Psoas muscle (tissue), 8 donors: ENCODE results near the gene AGR3. TPM values are rescaled to one million over a fixed set of nuclear protein-coding genes. Genes with fewer than 3 reads are reported as not detected.

ENCODE experiments used
- ATAC-seq, 4 donors: fragments of 200-7000 bp; cut with Tn5 transposase; one replicate each; pipeline ENCODE4 v1.9.1; 2020; ENCODE audit warnings: moderate library complexity in 3 of 4, mild to moderate bottlenecking in 2 of 4
- DNase-seq, 2 donors: peaks; one replicate each; pipeline ENCODE4 v3.0.0-alpha.2; 2020
- H3K27ac ChIP-seq: fragments of 200-600 bp; one replicate; pipeline ENCODE4 v1.8.0; 2022
- H3K27me3 ChIP-seq, 3 donors: fragments of 200-600 bp in 1 of 3; one replicate each; pipeline versions ENCODE4 v1.6.1 to v1.8.0; 2013 to 2022; ENCODE audit warnings: low read length in 2 of 3, mild to moderate bottlenecking in 2 of 3, moderate library complexity in 1 of 3; ENCODE audit not compliant: insufficient read depth in 3 of 3
- H3K36me3 ChIP-seq, 2 donors: fragments of 200-600 bp in 1 of 2; one replicate each; pipeline versions ENCODE4 v1.6.1 to v1.8.0; 2013 to 2022; ENCODE audit warnings: low read depth in 1 of 2, mild to moderate bottlenecking in 1 of 2, moderate library complexity in 1 of 2; ENCODE audit not compliant: insufficient read depth in 1 of 2
- H3K4me1 ChIP-seq: fragments of 200-600 bp; one replicate; pipeline ENCODE4 v1.8.0; 2022
- H3K4me3 ChIP-seq: fragments of 200-600 bp; one replicate; pipeline ENCODE4 v1.8.0; 2022; ENCODE audit warnings: mild to moderate bottlenecking
- H3K9me3 ChIP-seq: fragments of 200-600 bp; one replicate; pipeline ENCODE4 v1.8.0; 2022
- WGBS, 3 donors: extraction: QIAGEN DNeasy Blood & Tissue Kit; methylation state at CpG; one replicate each; pipeline versions ENCODE4 v1.1.6 to v1.1.7; 2013; 5-methylcytosine and 5-hydroxymethylcytosine counted together
- intact Hi-C, 2 donors: fragments of 100-400 bp; cut with DNase I; formaldehyde crosslinking; loops; one replicate each; pipeline versions ENCODE4 v1.11.0 to v1.14.2; 2022
- polyA plus RNA-seq, 3 donors: library from polyadenylated mRNA; stranded (reverse); fragments of 200-250 nt; gene quantifications; one replicate each; pipeline ENCODE4 v1.2.3, GENCODE V29; 2013
- total RNA-seq, 4 donors: library from RNA; stranded (reverse); fragmentation: NEBNext Ultra II Directional in 2 of 4; extraction: Animal tissue kit (Norgen Biotek cat#: 25700) in 2 of 4; gene quantifications; one replicate each; pipeline versions ENCODE4 v1.2.1 to v1.2.4, GENCODE V29; 2021 to 2023
- TF ChIP-seq, protein P1 (sequence below): fragments of 200-600 bp; IDR thresholded peaks from one replicate; pipeline ENCODE4 v1.8.0; 2022; ENCODE audit warnings: antibody characterized with exemption
- donor health status: healthy with polysubstance abuse.
- donor health status: DM: no; HTN: no; CAD: no; lungs with moderate emphysema.
- donor health status: Bipolar disorder and iron deficiency.
- donor health status: healthy.
- donor health status: DM: yes; HTN: yes; CAD: no.
- donor health status: DM: no; HTN: no; CAD: no.
- donor health status: DM: no; HTN: no; CAD: no.
- donor health status: DM: yes; HTN: yes; CAD: no.

Gene AGR3
- total and polyA plus RNA-seq, 7 donors = 0.31 TPM; not detected in 6

DNA sequence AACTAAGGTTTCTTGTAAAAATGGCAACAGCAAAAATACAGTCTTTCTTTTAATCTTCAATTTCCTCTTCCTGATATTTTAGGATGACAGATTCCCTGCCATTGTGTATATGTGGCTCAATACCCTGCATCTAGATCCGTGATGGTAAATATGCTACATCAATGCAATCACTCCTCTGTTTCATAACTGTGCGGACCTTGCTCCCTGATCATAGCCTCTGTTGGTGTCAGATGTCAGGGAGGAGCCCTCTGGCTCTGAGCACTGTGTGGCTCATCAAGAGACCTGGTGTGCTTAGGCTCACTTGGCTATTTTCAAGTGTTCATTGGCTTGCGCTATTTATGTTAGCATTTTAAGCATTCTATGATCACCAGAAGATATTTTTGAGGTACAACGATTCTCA lies 33.0 kb upstream of the AGR3 start:
- TF ChIP-seq, protein P1, sequence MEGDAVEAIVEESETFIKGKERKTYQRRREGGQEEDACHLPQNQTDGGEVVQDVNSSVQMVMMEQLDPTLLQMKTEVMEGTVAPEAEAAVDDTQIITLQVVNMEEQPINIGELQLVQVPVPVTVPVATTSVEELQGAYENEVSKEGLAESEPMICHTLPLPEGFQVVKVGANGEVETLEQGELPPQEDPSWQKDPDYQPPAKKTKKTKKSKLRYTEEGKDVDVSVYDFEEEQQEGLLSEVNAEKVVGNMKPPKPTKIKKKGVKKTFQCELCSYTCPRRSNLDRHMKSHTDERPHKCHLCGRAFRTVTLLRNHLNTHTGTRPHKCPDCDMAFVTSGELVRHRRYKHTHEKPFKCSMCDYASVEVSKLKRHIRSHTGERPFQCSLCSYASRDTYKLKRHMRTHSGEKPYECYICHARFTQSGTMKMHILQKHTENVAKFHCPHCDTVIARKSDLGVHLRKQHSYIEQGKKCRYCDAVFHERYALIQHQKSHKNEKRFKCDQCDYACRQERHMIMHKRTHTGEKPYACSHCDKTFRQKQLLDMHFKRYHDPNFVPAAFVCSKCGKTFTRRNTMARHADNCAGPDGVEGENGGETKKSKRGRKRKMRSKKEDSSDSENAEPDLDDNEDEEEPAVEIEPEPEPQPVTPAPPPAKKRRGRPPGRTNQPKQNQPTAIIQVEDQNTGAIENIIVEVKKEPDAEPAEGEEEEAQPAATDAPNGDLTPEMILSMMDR = no peak
- H3K4me1 ChIP-seq = no peaks in the 10 kb centered on the region
- no peaks in the 10 kb centered on the region for H3K9me3 ChIP-seq
- ATAC-seq (no peak), DNase-seq (no peak)
- H3K27ac ChIP-seq = no peak overlapping the region
- no peak overlapping the region for H3K4me3 ChIP-seq
- H3K27me3 ChIP-seq = no peaks in the 10 kb centered on the region
- 73 to 82% (median 78%) methylated on average over 4 of the region's 4 CpGs for WGBS, 3 donors
- intact Hi-C loops = loop anchor here (5.0 to 10.0 kb wide), 4 partner anchors 217 to 480 kb away; no protein-coding TSS in a partner anchor
- H3K36me3 ChIP-seq = no peaks in the 10 kb centered on the region

DNA sequence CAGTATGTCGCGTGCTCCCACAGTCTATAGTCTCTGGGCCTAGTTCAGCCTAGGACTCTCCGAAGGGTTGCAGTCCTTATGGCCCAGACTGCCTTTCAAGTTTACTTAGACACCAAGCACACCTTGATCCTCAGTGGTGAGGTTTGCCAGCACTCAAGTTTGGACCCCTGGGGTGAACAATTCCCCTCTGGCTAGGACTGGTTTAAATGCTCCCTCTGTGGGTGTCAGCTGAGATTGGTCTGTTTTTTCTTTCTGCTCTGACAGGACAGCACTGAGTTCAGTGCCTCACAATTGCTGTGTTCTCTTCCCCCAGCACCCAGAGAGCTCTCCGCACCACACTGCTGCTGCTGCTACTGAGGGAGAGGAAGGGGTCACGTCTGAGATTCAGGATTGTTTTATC lies 31.9 kb upstream of the AGR3 start:
- WGBS, 3 donors = 85 to 96% (median 88%) methylated on average over 5 of the region's 5 CpGs
- Histone ChIP-seq H3K27me3 (no peaks in the 10 kb centered on the region), H3K36me3 (no peaks in the 10 kb centered on the region), H3K9me3 (no peaks in the 10 kb centered on the region), H3K27ac (no peak overlapping the region), H3K4me1 (no peaks in the 10 kb centered on the region), H3K4me3 (no peak overlapping the region)
- DNase-seq (no peak), ATAC-seq (no peak)
- TF ChIP-seq, protein P1 = no peak
- intact Hi-C loops = loop anchor here in 1 of 2 donors (10.0 kb wide), 1 partner anchor 479 kb away; no protein-coding TSS in a partner anchor

GRCh38 chr7:16912540-16912939 lies 30.8 kb upstream of the AGR3 start:
- no peak for DNase-seq
- TF ChIP-seq, protein P1 = no peak
- Histone ChIP-seq H3K27ac (no peak overlapping the region), H3K27me3 (no peaks in the 10 kb centered on the region), H3K4me3 (no peak overlapping the region), H3K36me3 (no peaks in the 10 kb centered on the region), H3K4me1 (no peaks in the 10 kb centered on the region), H3K9me3 (no peaks in the 10 kb centered on the region)
- intact Hi-C loops = loop anchor here in 1 of 2 donors (10.0 kb wide), 1 partner anchor 478 kb away; no protein-coding TSS in a partner anchor
- 97 to 100% (median 99%) methylated on average over 4 of the region's 4 CpGs for WGBS, 3 donors
- no peak for ATAC-seq

- Histone ChIP-seq H3K4me1 (no peaks in the 10 kb centered on the region), H3K27me3 (no peaks in the 10 kb centered on the region), H3K4me3 (no peak overlapping the region), H3K36me3 (no peaks in the 10 kb centered on the region), H3K9me3 (no peaks in the 10 kb centered on the region), H3K27ac (no peak overlapping the region)
- ATAC-seq = no peak
- TF ChIP-seq, protein P1 = no peak
- DNase-seq = no peak
- intact Hi-C loops = no loop called here
- 38 to 49% (median 41%) methylated on average over 3 of the region's 3 CpGs for WGBS, 3 donors
Observed at GRCh38 chr7:16908561-16908960, 26.8 kb upstream of the AGR3 start.

DNA sequence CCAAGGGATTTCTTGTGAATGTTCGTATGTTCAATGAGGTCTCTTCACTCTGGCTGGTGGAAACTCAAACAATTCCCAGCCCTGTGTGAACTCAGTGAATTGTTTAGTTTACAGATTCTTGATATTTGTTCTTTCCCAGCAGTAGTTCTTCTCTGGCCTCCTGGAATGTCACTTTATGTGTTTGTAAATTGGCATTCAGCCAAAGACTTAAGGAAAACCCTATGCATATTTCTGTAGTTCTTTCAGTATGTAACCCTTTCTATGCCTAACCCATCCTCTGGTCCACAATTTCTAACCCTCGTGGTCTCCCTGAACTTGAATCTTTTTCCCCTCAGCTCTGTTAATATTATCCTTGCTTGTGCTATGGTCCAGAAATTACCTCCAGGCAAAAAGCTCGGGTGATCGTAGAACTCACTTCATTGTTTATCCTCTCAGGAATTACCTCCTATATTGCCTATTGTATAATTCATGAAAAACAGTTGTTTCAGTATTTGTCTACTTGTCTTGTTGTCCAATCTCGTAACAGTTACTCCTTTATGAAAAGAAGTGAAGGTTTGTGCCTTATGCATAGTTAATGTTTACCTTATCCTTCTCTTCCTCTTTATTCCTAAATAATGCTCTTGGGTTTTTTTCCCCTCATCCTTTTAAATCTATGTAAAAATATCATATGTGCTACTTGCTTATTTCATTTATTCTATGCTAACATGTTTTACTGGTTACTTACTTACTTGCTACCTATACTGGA lies 23.7 kb upstream of the AGR3 start:
- intact Hi-C loops = no loop called here

More for the DNA sequence above, 23.7 kb upstream of the AGR3 start:
- Histone ChIP-seq H3K9me3 (no peaks in the 10 kb centered on the region), H3K27me3 (no peaks in the 10 kb centered on the region), H3K36me3 (no peaks in the 10 kb centered on the region), H3K4me1 (no peaks in the 10 kb centered on the region), H3K27ac (no peak overlapping the region), H3K4me3 (no peak overlapping the region)
- 69 to 70% (median 70%) methylated on average over 5 of the region's 5 CpGs for WGBS, 3 donors
- DNase-seq = no peak
- TF ChIP-seq, protein P1 = no peak
- no peak for ATAC-seq
